Thymus (tissue), 11 donors: ENCODE results near the gene ZNF22. TPM values are rescaled to one million over a fixed set of nuclear protein-coding genes. Genes with fewer than 3 reads are reported as not detected.

ENCODE experiments used
- DNase-seq, 9 donors: peaks; one replicate each; pipeline ENCODE4 v3.0.0-alpha.2; 2013; ENCODE audit warnings: low spot score in 9 of 9, low read depth in 6 of 9, missing footprints in 1 of 9
- H3K27ac ChIP-seq, 2 donors: one replicate each; pipeline ENCODE4 v1.5.1; 2013; ENCODE audit warnings: control low read depth in 1 of 2, low read depth in 1 of 2, low read length in 1 of 2, mild to moderate bottlenecking in 1 of 2, moderate library complexity in 1 of 2
- H3K27me3 ChIP-seq, 2 donors: one replicate each; pipeline ENCODE4 v1.5.1; 2013; ENCODE audit warnings: low read length in 1 of 2; ENCODE audit not compliant: control insufficient read depth in 2 of 2, insufficient read depth in 1 of 2
- H3K36me3 ChIP-seq, 2 donors: one replicate each; pipeline ENCODE4 v1.5.1; 2013; ENCODE audit warnings: low read length in 1 of 2, mild to moderate bottlenecking in 1 of 2, moderate library complexity in 1 of 2; ENCODE audit not compliant: control insufficient read depth in 2 of 2, insufficient read depth in 2 of 2
- H3K4me1 ChIP-seq, 2 donors: one replicate each; pipeline ENCODE4 v1.5.1; 2013; ENCODE audit warnings: low read length in 2 of 2; ENCODE audit not compliant: control insufficient read depth in 2 of 2, insufficient read depth in 2 of 2
- H3K4me3 ChIP-seq, 2 donors: one replicate each; pipeline ENCODE4 v1.5.1; 2013; ENCODE audit warnings: low read length in 2 of 2, control low read depth in 1 of 2, mild to moderate bottlenecking in 1 of 2
- H3K9me3 ChIP-seq, 2 donors: one replicate each; pipeline ENCODE4 v1.5.1; 2013; ENCODE audit warnings: low read length in 1 of 2, mild to moderate bottlenecking in 1 of 2; ENCODE audit not compliant: control insufficient read depth in 2 of 2, insufficient read depth in 1 of 2
- WGBS: extraction: QIAGEN DNeasy Blood & Tissue Kit; methylation state at CpG from one replicate; pipeline ENCODE4 v1.1.7; 2013; 5-methylcytosine and 5-hydroxymethylcytosine counted together
- polyA plus RNA-seq: library from polyadenylated mRNA; stranded (reverse); fragments of 200-250 nt; gene quantifications from one replicate; pipeline ENCODE4 v1.2.3, GENCODE V29; 2013
- total RNA-seq: library from RNA; stranded (reverse); fragments of 120-200 nt; gene quantifications from one replicate; pipeline ENCODE4 v1.2.4, GENCODE V29; 2013
- donor health status: healthy.

The ZNF22 gene
- total and polyA plus RNA-seq, 2 donors, result 51.7 to 83.1 TPM

DNA sequence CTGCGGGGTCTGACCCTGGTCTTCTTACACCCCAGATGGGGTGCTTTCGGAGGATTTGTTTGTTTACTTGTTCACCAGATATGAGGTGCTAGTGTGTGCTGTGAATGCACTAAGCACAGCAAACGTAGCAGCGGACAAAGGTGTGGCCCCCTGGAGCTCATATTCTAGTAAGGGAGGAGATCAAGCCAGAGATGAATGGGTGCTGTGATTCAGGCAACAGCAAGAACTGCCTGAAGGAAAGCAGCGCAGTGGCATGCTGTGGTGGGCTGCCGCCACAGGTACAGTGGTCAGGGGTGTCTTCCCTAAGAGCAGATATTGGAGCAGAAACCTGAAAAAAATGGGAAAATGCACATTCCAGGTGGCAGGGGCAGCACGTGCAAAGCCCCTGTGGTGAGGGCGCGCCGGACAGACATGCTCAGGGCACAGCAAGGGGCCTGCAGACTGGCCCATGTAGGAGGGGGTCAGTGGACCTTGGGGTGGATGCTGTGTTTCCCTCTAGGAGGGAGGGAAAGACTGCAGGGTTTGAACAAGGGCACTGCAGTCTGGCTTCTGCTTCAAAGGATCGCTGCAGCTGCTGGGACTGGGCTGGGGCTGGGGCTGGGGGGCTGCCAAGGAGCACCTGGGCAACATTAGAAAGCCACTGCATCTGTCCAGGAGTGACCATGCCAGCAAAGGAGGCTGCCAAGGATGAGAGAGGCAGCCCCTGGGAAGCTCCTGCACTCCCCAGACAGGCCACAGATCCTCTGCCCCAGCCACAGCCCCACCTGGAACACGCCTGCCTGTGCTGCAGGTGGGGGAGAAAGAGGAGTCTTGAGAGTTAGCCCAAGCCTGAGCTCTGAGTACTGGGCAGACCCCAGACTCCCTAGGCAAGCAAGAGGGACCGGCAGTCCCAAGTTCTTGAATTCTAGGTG lies 21.2 kb upstream of the ZNF22 start:
- no peak overlapping the region for H3K4me3 ChIP-seq
- peaks cover 5 to 53% of the 10 kb centered on the region in 2 donors for H3K4me1 ChIP-seq
- whole genome bisulfite sequencing, result 90% methylated on average over 13 of the region's 13 CpGs
- no peak for DNase-seq
- no peaks in the 10 kb centered on the region for H3K9me3 ChIP-seq
- H3K27ac ChIP-seq, result peak overlapping the region; percentile 61 to 67
- no peaks in the 10 kb centered on the region for H3K36me3 ChIP-seq
- no peaks in the 10 kb centered on the region for H3K27me3 ChIP-seq

DNA sequence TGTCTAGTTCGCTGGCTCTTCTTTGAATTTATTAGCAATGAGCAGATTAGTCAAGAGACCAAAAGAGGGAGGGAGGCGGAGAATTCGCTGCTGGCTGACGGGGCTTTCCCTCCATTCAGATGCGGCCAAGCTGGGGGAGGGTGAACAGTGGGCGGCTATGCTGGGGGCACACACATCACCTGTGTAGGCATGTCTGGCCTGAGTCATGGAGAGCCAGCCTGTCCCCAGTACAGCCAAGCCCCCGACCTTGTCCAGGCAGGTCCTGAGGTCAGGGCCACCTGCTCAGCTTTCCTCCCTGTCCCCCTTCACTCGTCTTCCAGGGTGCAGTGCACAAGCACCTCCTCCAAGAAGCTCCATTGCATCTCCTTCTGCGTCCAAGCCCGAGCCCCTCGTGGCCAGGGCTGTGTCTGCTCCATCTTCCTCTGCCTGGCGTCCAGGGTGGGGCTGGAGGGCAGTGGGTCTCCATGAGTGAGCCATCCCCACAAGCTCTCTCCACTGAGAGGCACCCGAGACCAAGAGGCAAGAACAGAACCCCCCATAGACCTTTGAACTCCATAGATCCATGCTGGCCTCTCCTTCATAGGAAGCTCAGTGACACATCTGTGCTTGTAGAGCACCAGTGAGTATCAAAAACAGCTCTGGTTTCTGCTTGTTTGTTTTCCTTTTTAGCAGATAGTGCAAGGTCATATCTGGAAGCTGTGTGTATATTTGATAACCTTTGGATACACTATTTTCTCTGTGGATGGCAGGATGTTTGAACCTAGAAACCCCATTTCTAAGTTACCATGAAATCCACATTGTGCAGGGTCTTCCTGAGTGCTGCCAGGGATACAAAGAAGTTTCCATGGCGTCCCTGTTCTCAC lies 20.2 kb upstream of the ZNF22 start:
- WGBS, result 90% methylated on average over 14 of the region's 14 CpGs
- no peaks in the 10 kb centered on the region for H3K36me3 ChIP-seq

DNA sequence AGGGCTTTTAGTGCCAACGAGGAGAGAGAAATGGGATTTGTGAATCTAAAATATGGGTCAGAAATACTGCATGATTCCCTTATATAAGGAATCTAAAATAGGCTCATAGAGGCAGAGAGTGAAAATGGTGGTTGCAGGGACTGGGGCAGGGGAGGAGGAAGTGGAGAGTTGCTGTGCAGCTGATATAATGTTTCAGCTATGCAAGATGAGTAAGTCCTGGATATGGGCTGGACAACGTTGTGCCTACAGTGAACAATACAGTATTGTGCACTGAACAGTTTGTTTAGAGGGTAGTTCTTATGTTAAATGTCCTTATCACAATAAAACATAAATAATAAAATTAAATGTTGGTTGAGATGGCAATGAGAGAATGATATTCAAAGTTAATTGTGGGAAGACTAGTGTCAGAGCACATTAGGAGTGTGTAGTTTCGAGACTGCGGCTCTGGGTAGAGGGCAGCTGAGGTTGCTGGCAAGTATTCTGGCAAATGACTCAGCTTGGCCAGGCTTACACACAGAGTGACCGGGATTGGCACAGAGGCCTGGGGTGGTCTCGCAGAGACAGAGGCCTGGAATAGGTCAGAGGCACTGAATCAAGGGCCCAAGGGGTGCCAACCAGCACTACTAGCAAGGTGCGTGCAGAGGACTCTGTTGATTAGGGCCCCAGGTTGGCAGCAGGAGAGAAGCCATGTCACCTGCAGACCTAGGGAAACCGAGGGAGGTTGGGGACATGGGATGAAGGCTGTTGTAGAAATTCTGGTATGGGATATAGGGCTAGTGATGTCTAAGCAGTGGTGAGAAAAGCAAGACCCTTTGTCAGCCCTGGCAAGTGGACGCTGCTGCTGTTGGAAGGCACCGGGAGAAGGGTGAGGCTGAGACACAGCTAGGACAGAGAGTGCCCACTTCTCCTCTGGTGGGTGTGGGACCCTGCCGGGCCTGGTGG lies 19.3 kb upstream of the ZNF22 start:
- Histone ChIP-seq H3K4me1 (peaks cover 5 to 41% of the 10 kb centered on the region in 2 donors), H3K27ac (peak overlapping the region; percentile 43 to 56), H3K4me3 (no peak overlapping the region), H3K36me3 (no peaks in the 10 kb centered on the region), H3K27me3 (no peaks in the 10 kb centered on the region), H3K9me3 (no peaks in the 10 kb centered on the region)
- no peak for DNase-seq
- 87% methylated on average over 11 of the region's 11 CpGs for WGBS

More for the DNA sequence above, 20.2 kb upstream of the ZNF22 start:
- H3K9me3 ChIP-seq, result no peaks in the 10 kb centered on the region
- H3K27ac ChIP-seq, result peak overlapping the region in 1 of 2 donors; percentile 56
- H3K4me1 ChIP-seq, result peaks cover 5 to 46% of the 10 kb centered on the region in 2 donors
- H3K27me3 ChIP-seq, result no peaks in the 10 kb centered on the region
- DNase-seq, result no peak
- H3K4me3 ChIP-seq, result no peak overlapping the region

DNA sequence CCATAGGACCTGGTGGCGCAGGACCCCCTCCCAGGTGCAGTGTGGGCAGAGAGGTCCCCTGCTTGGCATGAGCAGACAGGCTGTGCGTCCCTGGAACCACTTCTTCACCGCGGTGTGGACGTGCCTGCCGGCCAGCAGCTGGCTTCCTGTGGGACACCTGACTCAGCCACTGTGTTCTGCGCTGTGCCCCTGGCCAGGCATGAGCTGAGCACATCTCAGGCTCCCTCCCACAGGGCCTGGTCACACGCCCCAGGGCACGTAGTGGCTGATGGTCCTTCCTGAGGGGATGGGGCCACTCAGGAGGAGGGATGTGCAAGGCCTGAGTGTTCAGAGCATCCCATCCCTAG lies 18.6 kb upstream of the ZNF22 start:
- Histone ChIP-seq H3K4me1 (peaks cover 5 to 39% of the 10 kb centered on the region in 2 donors), H3K4me3 (no peak overlapping the region), H3K36me3 (no peaks in the 10 kb centered on the region), H3K9me3 (no peaks in the 10 kb centered on the region), H3K27me3 (no peaks in the 10 kb centered on the region), H3K27ac (no peak overlapping the region)
- WGBS, result 92% methylated on average over 9 of the region's 9 CpGs
- DNase-seq, result no peak

DNA sequence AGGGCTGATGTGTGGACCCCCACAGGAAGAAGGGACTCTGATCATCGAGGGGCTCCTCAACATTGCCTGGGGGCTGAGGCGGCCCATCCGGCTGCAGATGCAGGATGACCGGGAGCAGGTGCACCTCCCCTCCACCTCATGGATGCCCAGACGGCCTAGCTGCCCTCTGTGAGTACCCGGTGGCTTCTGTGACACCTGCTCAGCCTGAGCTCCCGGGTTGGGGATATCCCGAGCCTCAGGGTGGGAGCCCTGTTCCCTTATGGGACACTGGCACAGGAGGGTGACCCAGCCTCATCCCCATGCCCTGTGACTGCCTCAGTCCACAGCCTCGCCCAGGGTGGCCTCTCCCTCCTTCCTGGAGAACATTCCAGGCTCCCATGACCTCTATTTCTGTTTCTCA lies 18.2 kb upstream of the ZNF22 start:
- Histone ChIP-seq H3K9me3 (no peaks in the 10 kb centered on the region), H3K4me1 (peaks cover 5 to 37% of the 10 kb centered on the region in 2 donors), H3K36me3 (no peaks in the 10 kb centered on the region), H3K27me3 (no peaks in the 10 kb centered on the region), H3K4me3 (no peak overlapping the region), H3K27ac (no peak overlapping the region)
- WGBS, result 96% methylated on average over 9 of the region's 9 CpGs
- DNase-seq, result no peak

DNA sequence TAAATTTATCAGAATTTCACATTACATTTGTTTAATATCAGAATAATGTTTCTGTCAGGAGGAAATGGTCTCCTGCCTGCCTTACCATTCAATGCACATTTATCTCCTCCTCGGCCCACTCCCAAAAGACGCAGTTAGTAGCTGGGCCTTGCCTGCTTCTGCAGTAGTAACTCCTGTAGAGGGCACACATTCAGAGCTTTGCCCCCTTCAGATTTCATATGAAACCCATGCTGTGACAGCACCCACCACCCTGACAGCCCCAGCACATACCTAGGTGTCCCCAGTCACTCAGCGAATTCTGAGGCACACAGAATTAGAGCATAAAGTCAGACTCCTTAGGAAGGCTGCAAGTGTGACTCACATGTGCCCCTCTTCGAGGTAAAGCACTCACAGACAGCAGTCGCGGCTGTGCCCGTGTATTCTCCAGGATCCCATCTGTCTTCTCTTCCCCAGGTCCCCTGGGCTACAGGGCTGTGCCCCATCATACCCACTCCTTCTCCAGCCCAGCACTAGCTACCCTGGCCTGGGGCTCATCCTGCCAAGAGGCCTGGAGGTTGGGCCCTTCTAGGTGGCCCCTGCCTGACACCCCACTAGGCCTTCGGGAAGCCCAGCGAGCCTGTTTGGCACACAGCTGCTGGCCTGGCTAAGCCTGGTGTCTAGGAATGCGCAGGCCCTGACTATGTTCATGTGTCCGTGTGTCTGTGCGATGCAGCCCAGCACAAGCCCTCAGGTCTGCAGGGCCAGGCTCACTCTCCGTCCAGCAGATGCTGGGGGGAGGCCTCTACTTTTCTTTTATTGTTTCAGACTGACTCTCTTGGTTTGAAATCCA lies 17.4 kb upstream of the ZNF22 start:
- H3K27me3 ChIP-seq, result no peaks in the 10 kb centered on the region
- H3K4me3 ChIP-seq, result no peak overlapping the region
- H3K27ac ChIP-seq, result no peak overlapping the region
- H3K4me1 ChIP-seq, result peaks cover 5 to 29% of the 10 kb centered on the region in 2 donors
- no peaks in the 10 kb centered on the region for H3K36me3 ChIP-seq
- DNase-seq, result no peak
- no peaks in the 10 kb centered on the region for H3K9me3 ChIP-seq
- WGBS, result 97% methylated on average over 13 of the region's 13 CpGs

DNA sequence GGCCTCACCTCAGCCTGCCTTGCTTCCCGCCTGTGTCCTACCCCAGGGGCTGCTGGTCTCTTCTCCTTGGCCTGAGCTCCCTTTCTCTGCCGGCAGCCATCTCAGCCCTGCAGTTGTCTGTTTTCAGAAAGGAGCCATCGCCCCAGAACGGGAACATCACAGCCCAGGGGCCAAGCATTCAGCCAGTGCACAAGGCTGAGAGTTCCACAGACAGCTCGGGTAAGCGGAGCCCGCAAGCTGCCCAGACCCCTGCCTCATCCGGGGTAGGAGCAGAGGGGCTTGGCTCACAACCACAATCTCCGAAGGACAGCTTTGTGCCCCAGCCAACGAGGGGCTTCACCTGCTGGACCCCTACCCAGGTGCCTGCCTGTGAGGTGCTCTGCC lies 16.8 kb upstream of the ZNF22 start:
- Histone ChIP-seq H3K9me3 (no peaks in the 10 kb centered on the region), H3K4me1 (peaks cover under 1 to 23% of the 10 kb centered on the region in 2 donors), H3K4me3 (no peak overlapping the region), H3K36me3 (no peaks in the 10 kb centered on the region), H3K27me3 (no peaks in the 10 kb centered on the region), H3K27ac (no peak overlapping the region)
- WGBS, result 90% methylated on average over 10 of the region's 10 CpGs
- DNase-seq, result no peak

DNA sequence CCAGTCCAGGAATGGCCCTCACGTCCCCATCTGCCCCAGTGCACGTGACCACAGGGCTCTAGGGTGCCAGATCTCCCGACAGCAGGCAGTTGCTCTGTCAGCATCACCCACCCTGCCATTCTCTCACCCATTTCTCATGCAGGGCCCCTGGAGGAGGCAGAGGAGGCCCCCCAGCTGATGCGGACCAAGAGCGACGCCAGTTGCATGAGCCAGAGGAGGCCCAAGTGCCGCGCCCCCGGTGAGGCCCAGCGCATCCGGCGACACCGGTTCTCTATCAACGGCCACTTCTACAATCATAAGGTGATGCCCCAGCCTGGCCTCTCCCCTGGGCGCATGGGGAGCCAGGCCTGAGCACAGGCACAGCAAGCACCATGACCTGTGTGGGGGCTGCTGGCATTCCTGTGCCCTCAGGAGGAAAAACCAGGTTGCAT lies 16.0 kb upstream of the ZNF22 start:
- DNase-seq, result no peak
- H3K4me1 ChIP-seq, result peaks cover 0 to 22% of the 10 kb centered on the region in 2 donors
- no peaks in the 10 kb centered on the region for H3K27me3 ChIP-seq
- no peaks in the 10 kb centered on the region for H3K9me3 ChIP-seq
- H3K4me3 ChIP-seq, result no peak overlapping the region
- WGBS, result 97% methylated on average over 15 of the region's 15 CpGs
- H3K36me3 ChIP-seq, result no peaks in the 10 kb centered on the region
- no peak overlapping the region for H3K27ac ChIP-seq
